Measurements from ENCODE around the gene LDLRAD3.

GRCh38 chr11:36167073-36167472 is 223.2 kb downstream of the LDLRAD3 start:
- no peak for TF ChIP-seq POLR2A (IDR thresholded peaks at IDR 0.05)
- TF ChIP-seq, protein P1, sequence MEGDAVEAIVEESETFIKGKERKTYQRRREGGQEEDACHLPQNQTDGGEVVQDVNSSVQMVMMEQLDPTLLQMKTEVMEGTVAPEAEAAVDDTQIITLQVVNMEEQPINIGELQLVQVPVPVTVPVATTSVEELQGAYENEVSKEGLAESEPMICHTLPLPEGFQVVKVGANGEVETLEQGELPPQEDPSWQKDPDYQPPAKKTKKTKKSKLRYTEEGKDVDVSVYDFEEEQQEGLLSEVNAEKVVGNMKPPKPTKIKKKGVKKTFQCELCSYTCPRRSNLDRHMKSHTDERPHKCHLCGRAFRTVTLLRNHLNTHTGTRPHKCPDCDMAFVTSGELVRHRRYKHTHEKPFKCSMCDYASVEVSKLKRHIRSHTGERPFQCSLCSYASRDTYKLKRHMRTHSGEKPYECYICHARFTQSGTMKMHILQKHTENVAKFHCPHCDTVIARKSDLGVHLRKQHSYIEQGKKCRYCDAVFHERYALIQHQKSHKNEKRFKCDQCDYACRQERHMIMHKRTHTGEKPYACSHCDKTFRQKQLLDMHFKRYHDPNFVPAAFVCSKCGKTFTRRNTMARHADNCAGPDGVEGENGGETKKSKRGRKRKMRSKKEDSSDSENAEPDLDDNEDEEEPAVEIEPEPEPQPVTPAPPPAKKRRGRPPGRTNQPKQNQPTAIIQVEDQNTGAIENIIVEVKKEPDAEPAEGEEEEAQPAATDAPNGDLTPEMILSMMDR (IDR thresholded peaks at IDR 0.05) = no peak

All from suprapubic skin (tissue), 3 donors.